Measurements from ENCODE around the gene ITCH.
"Not testable (repeated sequence)": the region's sequence is repeated elsewhere in the genome, so short reads cannot be mapped to it uniquely, and the experiment has no call there.

- not testable (repeated sequence) for TF ChIP-seq CTCF (IDR thresholded peaks at IDR 0.05); POLR2AphosphoS5 (IDR thresholded peaks at IDR 0.05); EP300 (IDR thresholded peaks at IDR 0.05; ENCODE audit: low read depth); POLR2A (IDR thresholded peaks at IDR 0.05)
These were observed 120.6 kb downstream of the ITCH start for GRCh38 chr20:34483585-34484220.

Data from transverse colon (tissue), 4 donors.